Gastrocnemius medialis (tissue), 4 donors: ENCODE data around the gene NHLRC2.

Experiments used
- CTCF ChIP-seq, 5 experiments: fragments of 450-650 bp in 3 of 5; fragments of 200-600 bp in 2 of 5; sonication (generic) in 2 of 5; IDR thresholded peaks in 4 of 5; conservative IDR thresholded peaks in 1 of 5; 1 replicate in 4 of 5; 2 replicates in 1 of 5; pipeline ENCODE4 v1.5.1; 2016 to 2019; ENCODE audit warnings: antibody characterized with exemption in 5 of 5, mild to moderate bottlenecking in 3 of 5, moderate library complexity in 3 of 5
- POLR2A ChIP-seq, 2 donors: fragments of 450-650 bp; IDR thresholded peaks; one replicate each; pipeline ENCODE4 v1.6.1; 2017; ENCODE audit warnings: antibody characterized with exemption in 2 of 2, mild to moderate bottlenecking in 2 of 2, moderate library complexity in 2 of 2

- no peak for TF ChIP-seq CTCF (IDR thresholded peaks at IDR 0.05 in 4 of 5, conservative IDR thresholded peaks at IDR 0.05 in 1 of 5)
- TF ChIP-seq POLR2A (IDR thresholded peaks at IDR 0.05) = no peak
These were observed 40.6 kb downstream of the NHLRC2 start for GRCh38 chr10:113895018-113895417.
